ENCODE results near the gene GORAB.

GORAB gene

GRCh38 chr1:170531758-170532657 lies at the start of gene GORAB:
TSS of gene GORAB (plus strand) at chr1:170532166. CDS start at chr1:170532224, 58 bp downstream.
- no peak for DNase-seq (ENCODE audit: low spot score)

GRCh38 chr1:170483051-170483450 lies 48.9 kb upstream of the GORAB start:
- DNase-seq (ENCODE audit: low spot score), result no peak

GRCh38 chr1:170487503-170487902 lies 44.5 kb upstream of the GORAB start:
- no peak for DNase-seq (ENCODE audit: low spot score)

- DNase-seq (ENCODE audit: low spot score), result no peak
These were observed 40.7 kb upstream of the GORAB start for GRCh38 chr1:170491291-170491690.

GRCh38 chr1:170494369-170494768 lies 37.6 kb upstream of the GORAB start:
- no peak for DNase-seq (ENCODE audit: low spot score)

GRCh38 chr1:170495006-170495405 lies 37.0 kb upstream of the GORAB start:
- no peak for DNase-seq (ENCODE audit: low spot score)

GRCh38 chr1:170498876-170499275 lies 33.1 kb upstream of the GORAB start:
- no peak for DNase-seq (ENCODE audit: low spot score)

GRCh38 chr1:170503665-170504064 lies 28.3 kb upstream of the GORAB start:
- no peak for DNase-seq (ENCODE audit: low spot score)

- DNase-seq (ENCODE audit: low spot score), result no peak
These were observed 21.8 kb upstream of the GORAB start for GRCh38 chr1:170510163-170510562.

- DNase-seq (ENCODE audit: low spot score), result no peak
These were observed 20.9 kb upstream of the GORAB start for GRCh38 chr1:170511038-170511437.

GRCh38 chr1:170513138-170513537 lies 18.8 kb upstream of the GORAB start:
- DNase-seq (ENCODE audit: low spot score), result no peak

- DNase-seq (ENCODE audit: low spot score), result no peak
These were observed 13.7 kb upstream of the GORAB start for GRCh38 chr1:170518185-170518834.

- DNase-seq (ENCODE audit: low spot score), result no peak
These were observed 13.0 kb upstream of the GORAB start for GRCh38 chr1:170518965-170519364.

GRCh38 chr1:170520601-170521000 lies 11.4 kb upstream of the GORAB start:
- no peak for DNase-seq (ENCODE audit: low spot score)

GRCh38 chr1:170521818-170522217 lies 10.1 kb upstream of the GORAB start:
- no peak for DNase-seq (ENCODE audit: low spot score)

- DNase-seq (ENCODE audit: low spot score), result no peak
These were observed 801 bp upstream of the GORAB start for GRCh38 chr1:170530972-170531757.

- no peak for DNase-seq (ENCODE audit: low spot score)
These were observed 1.3 kb downstream of the GORAB start for GRCh38 chr1:170533298-170533697.

GRCh38 chr1:170534626-170535147 lies 2.7 kb downstream of the GORAB start:
- DNase-seq (ENCODE audit: low spot score), result no peak

- DNase-seq (ENCODE audit: low spot score), result no peak
These were observed 3.5 kb downstream of the GORAB start for GRCh38 chr1:170535418-170535817.

- DNase-seq (ENCODE audit: low spot score), result no peak
These were observed 5.1 kb downstream of the GORAB start for GRCh38 chr1:170536924-170537551.

GRCh38 chr1:170537798-170538503 lies 6.0 kb downstream of the GORAB start:
- DNase-seq (ENCODE audit: low spot score), result no peak

Measured in hematopoietic multipotent progenitor cell treated with erythropoietin and hydrocortisone succinate and interleukin-3 and kit ligand, for 17 days (in vitro differentiated cells).